HAP-1 (cell line): Measurements from ENCODE around the gene HJURP.
A peak's percentile ranks its signal among the peaks of the same experiment; 100 is the strongest.

Experiments used
- DNase-seq, 2 experiments: peaks; one replicate each; pipeline ENCODE4 v3.0.0-alpha.2; 2016 to 2020; ENCODE audit warnings: low spot score in 2 of 2
- H3K27me3 ChIP-seq: fragments of 250-450 bp; sonication (Bioruptor Pico); 2 replicates; pipeline ENCODE4 v1.5.1; 2020; ENCODE audit warnings: low read depth, mild to moderate bottlenecking, moderate library complexity
- H3K36me3 ChIP-seq: fragments of 250-450 bp; sonication (Bioruptor Pico); replicated peaks from 2 replicates; pipeline ENCODE4 v1.5.1; 2020; ENCODE audit warnings: mild to moderate bottlenecking
- H3K4me1 ChIP-seq: fragments of 250-450 bp; sonication (Bioruptor Pico); 2 replicates; pipeline ENCODE4 v1.5.1; 2020; ENCODE audit warnings: mild to moderate bottlenecking
- H3K4me3 ChIP-seq: fragments of 250-450 bp; sonication (Bioruptor Pico); 2 replicates; pipeline ENCODE4 v1.5.1; 2020; ENCODE audit warnings: mild to moderate bottlenecking, moderate library complexity
- H3K9me3 ChIP-seq: fragments of 250-450 bp; sonication (Bioruptor Pico); 2 replicates; pipeline ENCODE4 v1.5.1; 2020; ENCODE audit warnings: mild to moderate bottlenecking, moderate library complexity
- in situ Hi-C: fragments of 300-500 bp; cut with MboI; formaldehyde crosslinking; loops from 3 replicates; pipeline ENCODE4 v1.14.3; 2020; ENCODE audit warnings: low sequenced_read_pairs, inconsistent platforms, mixed read lengths

HJURP gene

GRCh38 chr2:233831861-233832260, 22.5 kb downstream of the HJURP start:
- H3K4me1 ChIP-seq: no peaks in the 10 kb centered on the region; the same call in 1 of the 2 replicates
- no peaks in the 10 kb centered on the region for H3K27me3 ChIP-seq
- peaks cover 35% of the 10 kb centered on the region for H3K36me3 ChIP-seq

GRCh38 chr2:233831011-233831721, 23.2 kb downstream of the HJURP start:
- in situ Hi-C loops: no loop called here
- no peaks in the 10 kb centered on the region for H3K27me3 ChIP-seq

More at GRCh38 chr2:233831861-233832260, 22.5 kb downstream of the HJURP start:
- no peak for DNase-seq
- Histone ChIP-seq H3K9me3 (no peaks in the 10 kb centered on the region), H3K4me3 (no peak overlapping the region)
- in situ Hi-C loops: no loop called here

GRCh38 chr2:233830111-233830802, 24.1 kb downstream of the HJURP start:
- DNase-seq: peak in 1 of 2 experiments; percentile 5
- in situ Hi-C loops: no loop called here
- peaks cover 19% of the 10 kb centered on the region for H3K36me3 ChIP-seq
- no peak overlapping the region for H3K4me3 ChIP-seq
- H3K4me1 ChIP-seq: no peaks in the 10 kb centered on the region; the same call in 1 of the 2 replicates
- no peaks in the 10 kb centered on the region for H3K27me3 ChIP-seq
- no peaks in the 10 kb centered on the region for H3K9me3 ChIP-seq

More at GRCh38 chr2:233831011-233831721, 23.2 kb downstream of the HJURP start:
- H3K4me1 ChIP-seq: no peaks in the 10 kb centered on the region; the same call in 1 of the 2 replicates
- peak in 1 of 2 experiments; percentile 12 for DNase-seq
- H3K36me3 ChIP-seq: peaks cover 28% of the 10 kb centered on the region
- no peak overlapping the region for H3K4me3 ChIP-seq
- no peaks in the 10 kb centered on the region for H3K9me3 ChIP-seq

- peaks cover 11% of the 10 kb centered on the region for H3K36me3 ChIP-seq
- no peaks in the 10 kb centered on the region for H3K9me3 ChIP-seq
- DNase-seq: peak in 1 of 2 experiments; percentile 5
- in situ Hi-C loops: no loop called here
- H3K27me3 ChIP-seq: no peaks in the 10 kb centered on the region
- no peak overlapping the region for H3K4me3 ChIP-seq
- peaks cover 2% of the 10 kb centered on the region for H3K4me1 ChIP-seq
These were observed 24.9 kb downstream of the HJURP start for GRCh38 chr2:233829193-233830110.

- DNase-seq: peak in 1 of 2 experiments; percentile 4
- peaks cover 2% of the 10 kb centered on the region for H3K4me1 ChIP-seq
- in situ Hi-C loops: no loop called here
These were observed 25.7 kb downstream of the HJURP start for GRCh38 chr2:233828546-233829192.

GRCh38 chr2:233824373-233824772, 30.0 kb downstream of the HJURP start:
- H3K9me3 ChIP-seq: no peaks in the 10 kb centered on the region
- H3K4me3 ChIP-seq: no peak overlapping the region
- peaks cover 2% of the 10 kb centered on the region; the same call in 1 of the 2 replicates for H3K4me1 ChIP-seq
- in situ Hi-C loops: no loop called here
- no peaks in the 10 kb centered on the region for H3K36me3 ChIP-seq
- peak in 1 of 2 experiments; percentile 4 for DNase-seq
- H3K27me3 ChIP-seq: no peaks in the 10 kb centered on the region

More at GRCh38 chr2:233828546-233829192, 25.7 kb downstream of the HJURP start:
- no peaks in the 10 kb centered on the region for H3K27me3 ChIP-seq
- H3K4me3 ChIP-seq: no peak overlapping the region
- no peaks in the 10 kb centered on the region for H3K9me3 ChIP-seq
- H3K36me3 ChIP-seq: peaks cover 4% of the 10 kb centered on the region; the same call in 1 of the 2 replicates

- in situ Hi-C loops: no loop called here
- Histone ChIP-seq H3K36me3 (no peaks in the 10 kb centered on the region), H3K4me1 (peaks cover 2% of the 10 kb centered on the region; the same call in 1 of the 2 replicates), H3K9me3 (no peaks in the 10 kb centered on the region), H3K27me3 (no peaks in the 10 kb centered on the region), H3K4me3 (no peak overlapping the region)
- DNase-seq: no peak
These were observed 30.6 kb downstream of the HJURP start for GRCh38 chr2:233823731-233824121.

- in situ Hi-C loops: no loop called here
- Histone ChIP-seq H3K9me3 (no peaks in the 10 kb centered on the region), H3K27me3 (no peaks in the 10 kb centered on the region), H3K4me1 (peaks cover 2% of the 10 kb centered on the region; the same call in 1 of the 2 replicates), H3K36me3 (no peaks in the 10 kb centered on the region), H3K4me3 (no peak overlapping the region)
- peak in 1 of 2 experiments; percentile 7 for DNase-seq
These were observed 31.3 kb downstream of the HJURP start for GRCh38 chr2:233822781-233823730.

GRCh38 chr2:233822101-233822771, 32.1 kb downstream of the HJURP start:
- H3K27me3 ChIP-seq: no peaks in the 10 kb centered on the region
- peaks cover 2% of the 10 kb centered on the region; the same call in 1 of the 2 replicates for H3K4me1 ChIP-seq
- no peaks in the 10 kb centered on the region for H3K9me3 ChIP-seq
- H3K36me3 ChIP-seq: no peaks in the 10 kb centered on the region
- DNase-seq: peak in 1 of 2 experiments; percentile 5
- in situ Hi-C loops: no loop called here
- H3K4me3 ChIP-seq: no peak overlapping the region

GRCh38 chr2:233821709-233822100, 32.6 kb downstream of the HJURP start:
- peaks cover 2% of the 10 kb centered on the region; the same call in 1 of the 2 replicates for H3K4me1 ChIP-seq
- H3K27me3 ChIP-seq: no peaks in the 10 kb centered on the region
- H3K9me3 ChIP-seq: no peaks in the 10 kb centered on the region
- peak in 1 of 2 experiments; percentile 3 for DNase-seq
- H3K4me3 ChIP-seq: no peak overlapping the region
- H3K36me3 ChIP-seq: no peaks in the 10 kb centered on the region
- in situ Hi-C loops: no loop called here

- no peaks in the 10 kb centered on the region for H3K27me3 ChIP-seq
- no peaks in the 10 kb centered on the region for H3K36me3 ChIP-seq
- H3K4me1 ChIP-seq: peaks cover 2% of the 10 kb centered on the region; the same call in 1 of the 2 replicates
- peak in 1 of 2 experiments; percentile 3 for DNase-seq
- H3K9me3 ChIP-seq: no peaks in the 10 kb centered on the region
- no peak overlapping the region for H3K4me3 ChIP-seq
- in situ Hi-C loops: no loop called here
These were observed 33.1 kb downstream of the HJURP start for GRCh38 chr2:233821196-233821595.

DNA sequence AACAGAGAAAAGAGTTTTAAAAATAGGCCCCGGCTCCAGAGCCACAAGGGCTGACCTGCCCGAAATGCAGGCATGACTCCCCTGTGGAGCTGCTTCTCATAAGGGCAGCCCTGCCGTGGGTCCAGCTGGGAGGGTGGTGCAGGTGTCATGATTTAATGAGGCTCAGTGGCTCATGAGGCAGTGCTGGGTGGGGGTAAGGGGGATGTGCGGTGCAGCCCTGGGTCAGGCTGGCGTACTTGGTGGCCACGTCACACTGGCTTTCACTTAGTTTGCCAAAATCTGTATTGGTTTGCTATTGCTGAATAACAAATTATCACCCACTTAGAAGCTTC, 33.6 kb downstream of the HJURP start:
- Histone ChIP-seq H3K27me3 (no peaks in the 10 kb centered on the region), H3K9me3 (no peaks in the 10 kb centered on the region), H3K4me1 (peaks cover 2% of the 10 kb centered on the region; the same call in 1 of the 2 replicates), H3K36me3 (no peaks in the 10 kb centered on the region), H3K4me3 (no peak overlapping the region)
- peak in 1 of 2 experiments; percentile 5 for DNase-seq
- in situ Hi-C loops: no loop called here
